GM18951 (cell line): ENCODE results near the gene STK38L.

ENCODE experiments used
- POLR2A ChIP-seq: IDR thresholded peaks from 4 replicates; pipeline ENCODE4 v1.6.1; 2011; ENCODE audit warnings: mild to moderate bottlenecking; ENCODE audit not compliant: insufficient read length, insufficient read depth; ENCODE audit errors: extremely low read depth
- in situ Hi-C: fragments of 300-500 bp; cut with MboI; formaldehyde crosslinking; loops from one replicate; pipeline ENCODE4 v1.12.0; 2022; ENCODE audit warnings: low sequenced_read_pairs, mixed read lengths, inconsistent platforms; ENCODE audit not compliant: unreplicated experiment

The STK38L gene

DNA sequence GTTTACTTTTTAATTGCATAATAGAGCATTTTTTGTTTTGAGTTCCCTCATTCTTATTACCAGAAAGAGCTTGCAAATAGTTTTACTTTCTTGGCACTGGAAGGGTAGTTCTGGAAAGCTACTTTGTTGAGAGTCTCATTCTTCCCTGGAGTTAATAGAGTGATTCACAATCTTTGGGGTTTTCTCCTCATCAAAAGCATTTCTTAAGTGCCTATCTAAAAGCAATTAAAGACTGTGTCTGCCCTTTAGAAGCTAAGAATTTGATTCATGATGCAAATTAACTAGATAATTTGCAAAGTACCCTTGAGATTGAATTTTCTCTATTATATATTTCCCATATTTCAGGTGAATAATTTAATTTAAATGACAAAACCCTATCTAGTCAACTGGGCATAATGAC, 80.4 kb downstream of the STK38L start:
- in situ Hi-C loops, result no loop called here
- TF ChIP-seq POLR2A, result no peak

DNA sequence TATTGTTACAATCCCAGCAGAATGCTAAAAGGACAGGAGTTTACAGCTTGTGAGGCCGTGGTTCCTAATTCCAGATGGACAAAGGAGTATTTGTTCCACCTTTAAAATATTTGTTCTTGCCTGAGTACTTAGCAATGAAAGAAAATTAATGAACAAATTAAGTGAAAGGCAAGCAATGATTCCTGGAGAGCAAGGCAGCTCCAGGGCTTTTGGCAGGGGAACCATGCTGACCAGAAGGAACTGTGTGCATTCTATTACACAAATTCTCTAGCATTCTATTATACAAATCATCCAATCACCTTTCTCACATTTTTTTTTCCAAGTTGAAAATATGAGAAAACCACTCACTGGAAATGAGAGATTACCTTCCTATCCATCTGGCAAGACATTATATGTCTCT, 86.8 kb downstream of the STK38L start:
- in situ Hi-C loops, result no loop called here
- no peak for TF ChIP-seq POLR2A

DNA sequence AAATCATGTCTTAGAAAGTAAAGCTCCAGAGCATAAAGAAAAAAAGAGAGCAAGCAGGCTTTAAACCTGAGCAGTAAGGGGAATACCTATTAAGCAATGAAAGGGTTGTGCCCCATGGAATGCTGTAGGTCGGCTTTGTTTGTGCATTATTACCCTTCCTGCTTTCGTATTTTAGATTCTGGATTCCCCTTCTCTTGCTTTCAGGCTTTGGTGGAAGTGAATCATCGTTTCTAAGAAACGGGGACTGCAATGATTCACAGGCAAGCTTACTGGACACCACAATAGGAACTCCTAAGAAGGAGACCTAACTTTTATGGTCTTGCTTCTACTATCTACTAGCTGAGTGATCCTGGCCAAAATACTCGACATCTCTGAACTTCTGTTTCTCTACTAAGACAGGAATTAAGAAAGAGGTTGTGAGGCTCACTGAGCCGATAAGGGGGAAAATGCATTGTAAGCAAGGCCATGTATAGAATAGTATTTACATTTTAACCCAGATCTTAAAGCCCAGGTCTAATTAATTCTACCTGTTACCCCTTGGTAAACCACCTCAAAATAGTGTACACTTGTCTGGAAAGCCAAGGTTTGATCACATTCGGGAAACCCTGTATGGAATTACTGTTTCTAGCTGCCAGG, 87.3 kb downstream of the STK38L start:
- TF ChIP-seq POLR2A, result no peak
- in situ Hi-C loops, result no loop called here

DNA sequence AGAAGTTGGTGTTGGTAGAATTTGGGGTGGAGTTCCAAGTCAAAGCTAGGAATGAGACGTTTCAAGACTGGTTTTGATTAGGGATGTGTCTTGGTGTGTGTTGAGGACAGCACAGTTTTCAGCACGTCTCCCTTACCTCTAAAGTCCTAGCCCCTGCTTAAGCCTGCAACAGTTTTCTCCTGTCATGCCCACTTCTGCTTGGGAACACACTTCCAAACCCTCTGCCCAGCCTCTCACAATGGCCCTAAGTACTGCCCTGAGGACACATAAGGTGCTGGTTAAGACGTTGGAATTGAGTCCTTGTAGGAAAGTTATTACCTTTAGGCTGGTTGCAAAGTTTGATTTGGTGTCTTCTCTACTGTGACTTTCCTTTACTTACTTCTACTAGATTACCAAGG, 87.8 kb downstream of the STK38L start:
- in situ Hi-C loops, result no loop called here
- TF ChIP-seq POLR2A, result no peak

DNA sequence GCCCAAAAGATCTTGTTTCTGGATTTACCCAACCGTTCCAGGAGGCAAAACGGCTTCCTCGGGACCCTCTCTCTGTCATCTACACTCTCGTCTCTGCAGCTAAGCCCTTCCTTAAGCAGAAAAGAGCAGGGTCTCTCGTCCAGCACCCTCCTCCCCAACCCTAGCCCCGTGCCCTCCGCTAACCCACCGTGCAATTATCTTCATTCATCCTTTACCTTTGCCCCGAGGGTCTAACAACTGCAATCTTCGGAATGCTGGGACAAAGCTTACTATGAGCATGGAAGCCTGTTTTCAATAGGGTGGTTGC, 88.3 kb downstream of the STK38L start:
- in situ Hi-C loops, result no loop called here

DNA sequence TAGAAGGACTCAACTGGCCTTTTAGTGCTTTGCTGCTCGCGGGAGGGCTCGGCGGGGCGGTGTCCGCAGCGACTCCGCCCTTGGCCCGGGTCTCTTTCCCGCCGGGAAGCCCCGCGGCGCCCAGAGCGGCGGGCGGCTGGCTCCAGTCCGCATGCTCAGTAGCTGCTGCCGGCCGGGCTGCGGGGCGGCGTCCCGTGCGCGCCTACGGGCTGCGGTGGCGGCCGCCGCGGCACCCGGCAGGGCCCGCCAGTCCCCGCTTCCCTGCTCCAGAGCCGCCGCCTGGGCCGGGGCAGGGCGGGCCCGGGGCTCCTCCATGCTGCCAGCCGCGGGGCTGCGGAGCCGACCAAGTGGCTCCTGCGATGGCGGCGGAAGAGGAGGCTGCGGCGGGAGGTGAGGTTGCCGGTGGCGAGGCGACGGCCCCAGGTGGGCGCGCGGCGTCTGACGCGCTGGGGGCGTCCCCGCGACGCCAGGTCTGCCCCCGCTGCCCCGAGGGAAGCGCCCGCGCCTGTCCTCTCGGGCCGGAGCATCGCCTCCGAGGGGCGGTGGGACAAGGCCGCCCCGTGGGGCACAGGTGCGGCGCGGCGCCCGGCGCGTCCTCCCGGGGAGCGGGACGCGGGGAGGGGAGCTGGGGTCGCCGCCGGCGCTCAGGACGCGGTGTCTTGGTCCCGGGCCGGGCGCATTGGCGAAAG, 88.8 kb downstream of the STK38L start, which contains the start of gene BMAL2:
TSS of gene BMAL2 (plus strand) at position 123 of the 689 bp plus-strand sequence. CDS start at position 360, 237 bp downstream.
- TF ChIP-seq POLR2A, result peak; percentile 85
- in situ Hi-C loops, result no loop called here

More for the DNA sequence above, 88.3 kb downstream of the STK38L start:
- no peak for TF ChIP-seq POLR2A

DNA sequence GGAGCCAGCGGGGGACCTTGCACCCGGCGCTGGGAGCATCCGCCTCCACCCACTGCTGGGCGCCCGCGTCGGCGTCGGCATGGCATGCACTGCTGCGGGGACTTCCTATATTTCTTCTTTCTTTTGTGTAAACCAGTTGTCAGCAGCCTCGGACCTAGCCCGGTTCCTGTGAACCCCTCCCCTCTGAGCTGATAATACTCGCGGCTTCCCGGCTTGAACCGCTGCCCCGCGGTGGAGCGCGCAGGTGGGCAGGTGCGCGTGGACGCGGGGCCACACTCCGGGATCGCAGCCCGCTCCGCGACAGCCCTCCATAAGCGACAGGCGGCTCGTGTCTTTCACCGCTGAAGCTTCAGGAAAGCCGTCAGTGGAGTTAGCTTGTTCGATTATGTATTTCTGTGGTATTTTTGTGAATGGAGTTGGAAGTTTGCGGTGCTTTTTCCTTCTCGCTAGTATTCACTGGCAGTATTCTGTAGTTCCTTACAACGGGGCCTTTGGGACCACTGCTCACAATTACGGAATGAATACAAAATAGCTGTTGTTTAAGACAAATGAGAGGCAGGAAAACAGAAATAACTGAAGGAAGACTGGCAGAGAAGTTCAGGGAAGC, 89.4 kb downstream of the STK38L start:
- in situ Hi-C loops, result no loop called here
- TF ChIP-seq POLR2A, result no peak

DNA sequence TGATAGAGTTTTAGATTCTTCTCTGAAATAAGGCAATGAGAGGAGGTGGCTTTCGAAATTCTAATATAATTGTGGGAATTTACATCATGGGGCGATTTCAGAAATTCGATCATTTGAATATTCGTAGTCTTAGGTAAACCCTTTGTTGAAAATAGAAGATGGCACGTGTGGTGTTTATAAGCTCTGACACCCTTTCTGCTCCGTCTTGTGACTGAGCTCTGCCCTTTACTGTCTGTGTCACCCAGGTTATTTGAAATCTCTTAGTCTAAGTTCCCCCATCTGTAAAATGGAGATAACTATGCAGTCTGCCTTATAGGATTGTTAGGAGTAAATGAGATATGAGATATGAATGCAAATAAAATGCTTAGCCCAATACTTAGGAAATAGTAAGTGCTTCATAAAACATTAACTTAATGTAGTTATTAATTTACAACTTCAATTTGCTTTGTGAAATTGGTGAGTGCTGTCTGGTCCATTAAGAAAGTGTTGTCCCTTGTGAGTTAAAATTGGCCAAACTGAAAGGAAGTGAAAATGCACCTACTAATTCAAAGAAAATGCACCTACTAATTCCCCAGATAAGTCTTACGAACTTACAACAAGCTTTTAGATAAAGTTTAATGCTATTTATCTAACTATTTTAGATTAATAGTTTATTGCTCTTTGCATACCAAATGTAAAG, 90.1 kb downstream of the STK38L start:
- in situ Hi-C loops, result no loop called here

DNA sequence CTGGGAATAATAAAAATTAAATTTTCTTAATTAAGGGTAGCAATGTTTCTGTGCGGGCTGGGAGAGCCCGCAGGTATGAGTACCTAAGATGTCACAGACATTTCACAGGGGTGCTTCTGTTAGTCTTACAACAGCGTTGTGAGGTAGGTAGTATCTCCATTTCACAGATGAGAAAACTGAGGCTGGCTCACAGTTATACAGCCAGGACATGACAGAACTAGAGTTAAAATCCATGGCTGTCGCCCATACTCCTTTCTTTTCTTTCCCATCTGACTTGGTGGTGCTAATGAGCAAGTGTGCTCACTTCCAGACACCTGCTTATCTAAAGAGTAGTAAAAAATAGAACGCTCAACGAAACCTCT, 90.6 kb downstream of the STK38L start:
- TF ChIP-seq POLR2A, result no peak
- in situ Hi-C loops, result no loop called here

More for the DNA sequence above, 90.1 kb downstream of the STK38L start:
- TF ChIP-seq POLR2A, result peak; percentile 41

DNA sequence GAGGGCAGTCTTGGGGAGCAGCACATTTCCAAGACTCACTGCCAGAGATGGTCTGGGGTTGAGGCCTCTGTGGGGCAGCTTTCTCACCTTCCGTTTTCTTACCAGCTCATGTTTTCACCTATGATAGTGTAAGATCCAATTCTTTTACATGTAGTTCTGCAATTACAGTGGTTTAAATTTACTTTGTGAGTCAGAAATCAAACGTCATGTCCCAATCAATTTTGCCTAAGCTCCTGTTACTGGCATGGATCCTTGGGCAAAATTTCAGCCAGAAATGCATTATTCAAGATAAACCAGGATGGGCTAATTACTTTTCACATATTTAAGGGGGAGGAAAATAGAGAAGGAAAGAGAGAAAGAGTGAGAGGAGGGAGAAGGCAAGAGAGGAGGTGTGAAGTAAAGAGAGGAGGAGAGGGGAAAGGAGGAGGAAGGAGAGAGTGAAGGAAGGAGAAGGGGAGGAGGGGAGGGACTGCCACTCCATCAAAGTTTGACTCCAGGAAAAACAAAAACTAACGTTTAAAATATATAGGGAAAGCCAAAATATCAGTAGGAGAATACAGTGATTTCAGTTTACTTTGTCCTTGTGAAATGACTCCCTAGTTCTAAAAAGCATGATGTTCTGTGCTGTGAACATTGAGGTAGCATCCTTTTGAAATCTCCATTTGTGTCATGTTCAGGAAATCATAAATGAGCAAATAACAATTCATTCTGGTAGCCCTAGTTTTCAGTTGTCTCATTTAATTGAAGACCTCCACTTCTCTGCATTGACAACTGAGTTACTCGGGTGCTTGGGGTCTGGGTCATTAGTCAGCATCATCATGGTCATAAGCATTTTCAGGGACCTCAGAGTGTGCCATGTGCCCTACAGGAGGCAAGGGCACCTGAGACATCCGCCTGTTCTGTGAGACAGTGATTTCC, 91.5 kb downstream of the STK38L start:
- no peak for TF ChIP-seq POLR2A
- in situ Hi-C loops, result no loop called here

DNA sequence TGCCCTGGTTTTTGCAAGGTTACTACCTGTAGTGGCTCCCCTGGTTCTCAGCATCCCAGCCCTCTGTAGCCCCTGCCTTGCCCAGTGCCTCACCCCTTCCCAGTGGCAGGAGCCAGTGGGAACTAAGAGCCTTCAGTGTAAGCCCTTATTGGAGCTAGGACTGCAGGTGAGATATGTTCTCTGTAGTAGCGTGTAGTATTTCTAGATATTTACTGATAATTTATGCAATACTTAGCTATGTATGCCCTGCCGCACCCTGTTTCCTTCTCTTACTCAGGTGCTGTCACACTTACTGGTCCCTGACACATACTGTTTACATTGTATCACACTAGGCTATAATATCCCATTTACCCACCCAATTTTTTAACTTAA, 92.2 kb downstream of the STK38L start:
- TF ChIP-seq POLR2A, result no peak
- in situ Hi-C loops, result no loop called here

DNA sequence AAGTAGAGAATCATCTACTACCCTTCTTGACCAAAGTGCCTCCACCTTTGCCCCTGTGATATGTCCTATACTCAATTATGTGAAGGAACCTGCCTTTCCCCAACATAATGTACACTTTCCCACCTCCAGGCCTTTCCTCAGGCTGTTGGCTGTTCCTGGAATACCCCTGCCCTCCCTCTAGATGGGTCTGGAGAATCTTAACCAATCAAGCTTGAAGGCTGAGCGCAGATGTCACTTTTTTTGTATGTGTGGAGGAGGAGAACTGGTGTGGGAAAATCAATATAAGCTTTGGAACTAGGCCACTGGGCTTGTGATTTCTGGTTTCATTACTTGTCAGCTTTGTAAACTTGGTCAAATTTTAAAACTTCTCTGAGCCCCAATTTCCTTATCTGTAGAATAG, 93.3 kb downstream of the STK38L start:
- in situ Hi-C loops, result no loop called here
- no peak for TF ChIP-seq POLR2A

DNA sequence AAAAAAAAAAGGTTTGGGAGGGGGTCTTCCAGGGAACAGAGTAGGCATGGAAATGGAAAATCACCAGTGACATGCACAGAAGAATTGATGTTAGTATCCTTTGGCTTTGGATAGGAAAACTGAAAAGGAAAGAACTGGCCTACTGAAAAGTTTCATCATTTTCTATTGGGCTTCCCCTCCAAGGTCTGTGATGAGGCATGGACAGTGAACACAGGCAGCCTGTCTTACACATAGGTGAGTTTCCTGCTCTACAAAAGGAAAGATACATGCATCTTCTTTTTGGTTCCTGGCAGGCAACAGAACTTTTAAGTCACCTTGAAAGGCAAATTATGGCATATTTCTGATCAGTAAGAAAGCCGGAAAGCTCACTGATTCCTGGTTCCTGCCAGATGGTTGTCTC, 94.4 kb downstream of the STK38L start:
- TF ChIP-seq POLR2A, result no peak
- in situ Hi-C loops, result no loop called here
